DND-41 (cell line): Measurements from ENCODE around the gene CTXND2.

Source experiments
- ATAC-seq: fragments of 200-7000 bp; cut with Tn5 transposase; 3 replicates; pipeline ENCODE4 v1.9.1; 2021; ENCODE audit warnings: low read depth; ENCODE audit not compliant: insufficient read depth
- DNase-seq: peaks from one replicate; pipeline ENCODE4 v3.0.0-alpha.2; 2020
- H2AFZ ChIP-seq: 2 replicates; pipeline ENCODE4 v1.6.0; 2012; ENCODE audit warnings: low read depth, low read length
- H3K27ac ChIP-seq: 2 replicates; pipeline ENCODE4 v1.5.1; 2012; ENCODE audit warnings: low read length, inconsistent platforms
- H3K27me3 ChIP-seq: fragments of 200-600 bp; sonication (generic); 2 replicates; pipeline ENCODE4 v1.6.0; 2012; ENCODE audit warnings: low read length, mild to moderate bottlenecking, inconsistent platforms; ENCODE audit not compliant: insufficient read depth, poor library complexity
- H3K36me3 ChIP-seq: 2 replicates; pipeline ENCODE4 v1.5.1; 2012; ENCODE audit warnings: low read length, inconsistent platforms; ENCODE audit not compliant: insufficient read depth
- H3K4me1 ChIP-seq: 2 replicates; pipeline ENCODE4 v1.5.1; 2012; ENCODE audit warnings: mild to moderate bottlenecking, low read length; ENCODE audit not compliant: insufficient read depth
- H3K4me2 ChIP-seq: 2 replicates; pipeline ENCODE4 v1.6.0; 2012; ENCODE audit warnings: mild to moderate bottlenecking, moderate library complexity, low read length, inconsistent platforms; ENCODE audit not compliant: insufficient read depth
- H3K4me3 ChIP-seq, 2 experiments: fragments of 200-600 bp in 1 of 2; shearing (Covaris generic) in 1 of 2; 2 replicates each; pipeline ENCODE4 v1.5.1; 2012 to 2016; ENCODE audit warnings: inconsistent platforms in 2 of 2, low read length in 2 of 2, mild to moderate bottlenecking in 2 of 2, low read depth in 1 of 2, moderate library complexity in 1 of 2
- H3K79me2 ChIP-seq: 2 replicates; pipeline ENCODE4 v1.6.0; 2012; ENCODE audit warnings: low read length, inconsistent platforms; ENCODE audit not compliant: insufficient read depth
- H3K9ac ChIP-seq: 2 replicates; pipeline ENCODE4 v1.6.0; 2012; ENCODE audit warnings: low read depth, mild to moderate bottlenecking, inconsistent platforms, low read length, moderate library complexity
- H3K9me3 ChIP-seq: 2 replicates; pipeline ENCODE4 v1.5.1; 2012; ENCODE audit warnings: low read length, moderate library complexity, mild to moderate bottlenecking, inconsistent platforms; ENCODE audit not compliant: insufficient read depth, severe bottlenecking
- H4K20me1 ChIP-seq: 2 replicates; pipeline ENCODE4 v1.6.0; 2012; ENCODE audit warnings: low read length; ENCODE audit not compliant: insufficient read depth
- CTCF ChIP-seq: IDR thresholded peaks from 2 replicates; pipeline ENCODE4 v1.5.1; 2012; ENCODE audit warnings: borderline replicate concordance, low read length, moderate library complexity, mild to moderate bottlenecking; ENCODE audit not compliant: poor library complexity, severe bottlenecking; ENCODE audit errors: extremely low read depth
- EZH2 ChIP-seq: IDR thresholded peaks from 3 replicates; pipeline ENCODE4 v1.6.1; 2012; ENCODE audit warnings: borderline replicate concordance, low read depth, mild to moderate bottlenecking, moderate library complexity, low read length, inconsistent platforms; ENCODE audit not compliant: severe bottlenecking

The CTXND2 gene

GRCh38 chr1:150873521-150873920, 13.4 kb upstream of the CTXND2 start:
- no peak overlapping the region for H3K9ac ChIP-seq
- H3K27ac ChIP-seq = no peak overlapping the region
- no peak overlapping the region for H3K4me3 ChIP-seq
- H4K20me1 ChIP-seq = no peaks in the 10 kb centered on the region
- TF ChIP-seq EZH2 (no peak), CTCF (no peak)
- no peak for DNase-seq
- H3K4me1 ChIP-seq = peaks cover 28% of the 10 kb centered on the region
- H2AFZ ChIP-seq = no peak overlapping the region
- no peak overlapping the region for H3K4me2 ChIP-seq
- peaks cover 57% of the 10 kb centered on the region for H3K79me2 ChIP-seq
- H3K27me3 ChIP-seq = no peaks in the 10 kb centered on the region
- H3K9me3 ChIP-seq = no peaks in the 10 kb centered on the region
- peaks cover 7% of the 10 kb centered on the region for H3K36me3 ChIP-seq
- no peak for ATAC-seq

DNA sequence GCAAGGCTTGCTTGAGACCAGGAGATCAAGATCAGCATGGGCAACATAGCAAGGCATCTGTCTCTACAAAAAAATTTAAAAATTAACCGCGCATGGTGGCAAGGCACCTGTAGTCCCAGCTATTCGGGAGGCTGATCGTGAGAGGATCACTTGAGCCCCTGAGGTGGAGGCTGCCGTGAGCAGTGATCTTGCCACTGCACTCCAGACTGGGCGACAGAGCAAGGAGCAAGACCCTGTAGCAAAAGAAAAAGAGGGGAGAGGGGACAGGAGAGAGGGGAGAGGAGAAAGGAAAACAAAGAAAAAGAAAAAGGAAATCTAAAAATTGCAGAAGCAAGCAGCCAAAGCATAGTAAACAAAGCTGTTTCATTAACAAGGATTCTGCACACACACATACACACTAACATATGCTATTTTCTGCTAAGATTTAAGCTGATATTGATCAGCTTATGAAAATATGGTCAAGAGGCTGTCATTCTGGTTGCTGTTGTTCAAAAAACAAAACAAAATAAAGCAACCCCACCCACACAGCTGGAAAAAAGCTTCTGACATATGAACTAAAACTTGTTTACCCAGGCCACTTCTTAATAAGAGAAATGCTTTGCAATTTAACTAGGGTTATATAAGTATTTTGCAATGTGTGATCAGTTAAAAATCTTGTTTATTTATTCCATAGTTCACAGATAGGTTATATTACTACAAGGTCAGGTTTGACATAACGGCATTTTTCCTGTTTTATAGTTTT, 12.3 kb upstream of the CTXND2 start:
- peaks cover 54% of the 10 kb centered on the region for H3K79me2 ChIP-seq

DNA sequence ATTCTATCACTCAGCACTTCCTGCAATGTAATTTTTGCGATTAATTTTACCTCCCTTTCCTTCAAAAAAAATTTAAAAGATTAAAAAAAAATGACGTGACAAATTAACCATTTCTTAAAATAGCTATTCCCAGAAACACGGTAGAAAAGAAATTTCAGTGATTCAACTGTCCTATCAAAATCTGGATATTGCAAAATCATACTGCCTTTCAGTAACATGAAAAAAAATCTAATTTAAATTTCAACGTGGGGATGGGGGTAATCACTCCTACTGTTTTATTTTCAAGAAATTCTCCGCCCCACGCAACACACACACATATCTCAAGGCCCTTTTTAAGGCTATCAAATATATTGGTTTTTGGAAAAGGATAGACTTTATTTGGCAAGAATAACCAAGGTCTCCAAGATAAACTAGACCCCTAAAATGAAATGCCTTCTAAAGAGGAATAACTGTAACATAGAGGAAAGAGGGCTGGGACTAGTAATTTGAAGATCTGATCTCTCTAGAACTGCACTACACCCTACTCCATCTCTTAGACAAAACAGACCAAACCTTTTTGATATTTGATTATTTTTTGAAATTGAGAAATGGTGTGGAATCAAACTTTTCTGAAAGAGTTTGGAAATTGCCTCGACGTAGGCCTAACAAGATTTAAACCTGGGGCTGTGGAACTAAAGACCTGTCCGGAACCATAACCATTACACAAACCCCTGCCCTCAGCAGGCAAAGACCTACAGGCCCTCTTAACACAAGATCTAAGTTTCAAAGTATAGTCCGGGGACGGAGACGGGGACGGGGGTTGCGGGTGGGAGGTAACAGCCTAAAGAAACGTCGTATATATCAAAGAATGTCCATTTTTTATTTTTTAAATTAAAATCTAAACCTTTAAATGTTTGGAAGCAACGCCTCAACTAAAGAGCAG, 11.5 kb upstream of the CTXND2 start:
- no peaks in the 10 kb centered on the region for H4K20me1 ChIP-seq
- H3K36me3 ChIP-seq = peaks cover 7% of the 10 kb centered on the region
- peak overlapping the region; percentile 87 to 96 for H3K4me3 ChIP-seq
- H3K4me2 ChIP-seq = peak overlapping the region; percentile 84
- peak overlapping the region; percentile 69 for H3K9ac ChIP-seq
- ATAC-seq (peak; percentile 13; the same call in 1 of the 3 replicates), DNase-seq (no peak)
- peak overlapping the region; percentile 67 for H3K27ac ChIP-seq
- no peaks in the 10 kb centered on the region for H3K27me3 ChIP-seq
- TF ChIP-seq EZH2 (no peak), CTCF (no peak)
- peaks cover 48% of the 10 kb centered on the region for H3K79me2 ChIP-seq
- H2AFZ ChIP-seq = peak overlapping the region; percentile 86
- peaks cover 28% of the 10 kb centered on the region for H3K4me1 ChIP-seq
- H3K9me3 ChIP-seq = no peaks in the 10 kb centered on the region

More for the DNA sequence above, 12.3 kb upstream of the CTXND2 start:
- ATAC-seq = no peak
- Histone ChIP-seq H3K27ac (no peak overlapping the region), H3K4me2 (peak overlapping the region; percentile 84), H2AFZ (no peak overlapping the region; the same call in 1 of the 2 replicates), H3K36me3 (peaks cover 7% of the 10 kb centered on the region), H3K9me3 (no peaks in the 10 kb centered on the region), H3K27me3 (no peaks in the 10 kb centered on the region), H4K20me1 (no peaks in the 10 kb centered on the region), H3K4me3 (no peak overlapping the region), H3K4me1 (peaks cover 28% of the 10 kb centered on the region), H3K9ac (peak overlapping the region; percentile 69; the same call in 1 of the 2 replicates)
- no peak for TF ChIP-seq EZH2
- no peak for TF ChIP-seq CTCF
- DNase-seq = no peak
